ENCODE measurements around the gene PTPRG. TPM values are rescaled to one million over a fixed set of nuclear protein-coding genes. Genes with fewer than 3 reads are reported as not detected.
A peak's percentile ranks its signal among the peaks of the same experiment; 100 is the strongest.

The PTPRG gene
- total RNA-seq, 1 donor from 2014 or later = 25.2 TPM

DNA sequence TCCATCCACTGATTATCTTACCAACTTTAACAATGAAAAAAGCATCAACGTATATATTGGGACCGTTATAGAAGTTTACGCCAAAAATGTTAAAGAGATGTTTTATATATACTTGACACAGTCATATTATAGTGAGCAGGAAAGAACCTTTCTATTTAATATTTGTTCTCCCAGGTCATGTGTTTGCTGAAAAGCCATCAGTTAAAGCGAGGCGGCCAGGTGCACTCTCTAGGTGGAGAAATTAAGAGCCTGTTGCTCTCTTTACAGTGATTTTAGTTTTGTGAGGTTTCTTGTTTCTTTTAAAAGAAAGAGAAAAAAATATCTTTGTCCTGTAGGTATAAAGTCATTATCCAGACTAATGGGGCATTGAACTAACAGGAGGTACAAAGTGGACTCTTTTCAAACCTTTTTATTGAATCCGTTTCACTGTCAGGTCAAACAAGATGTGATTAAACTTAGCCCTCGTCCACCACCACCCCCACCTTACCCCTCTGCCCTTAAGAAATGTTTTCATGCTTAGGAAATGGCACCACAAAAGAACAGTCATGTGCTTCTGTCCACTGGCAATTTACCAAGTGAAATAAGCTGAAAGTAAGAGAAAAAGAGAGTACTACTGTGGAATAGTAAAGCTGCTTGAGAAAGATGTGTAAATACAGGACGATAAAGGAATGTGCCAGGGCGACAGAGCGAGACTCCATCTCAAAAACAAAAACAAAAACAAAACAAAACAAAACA, 279.9 kb downstream of the PTPRG start:
- TF ChIP-seq, protein P1, sequence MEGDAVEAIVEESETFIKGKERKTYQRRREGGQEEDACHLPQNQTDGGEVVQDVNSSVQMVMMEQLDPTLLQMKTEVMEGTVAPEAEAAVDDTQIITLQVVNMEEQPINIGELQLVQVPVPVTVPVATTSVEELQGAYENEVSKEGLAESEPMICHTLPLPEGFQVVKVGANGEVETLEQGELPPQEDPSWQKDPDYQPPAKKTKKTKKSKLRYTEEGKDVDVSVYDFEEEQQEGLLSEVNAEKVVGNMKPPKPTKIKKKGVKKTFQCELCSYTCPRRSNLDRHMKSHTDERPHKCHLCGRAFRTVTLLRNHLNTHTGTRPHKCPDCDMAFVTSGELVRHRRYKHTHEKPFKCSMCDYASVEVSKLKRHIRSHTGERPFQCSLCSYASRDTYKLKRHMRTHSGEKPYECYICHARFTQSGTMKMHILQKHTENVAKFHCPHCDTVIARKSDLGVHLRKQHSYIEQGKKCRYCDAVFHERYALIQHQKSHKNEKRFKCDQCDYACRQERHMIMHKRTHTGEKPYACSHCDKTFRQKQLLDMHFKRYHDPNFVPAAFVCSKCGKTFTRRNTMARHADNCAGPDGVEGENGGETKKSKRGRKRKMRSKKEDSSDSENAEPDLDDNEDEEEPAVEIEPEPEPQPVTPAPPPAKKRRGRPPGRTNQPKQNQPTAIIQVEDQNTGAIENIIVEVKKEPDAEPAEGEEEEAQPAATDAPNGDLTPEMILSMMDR (IDR thresholded peaks at IDR 0.05; ENCODE audit: insufficient read depth, low read length, poor library complexity, severe bottlenecking) = no peak
- Histone ChIP-seq H3K4me3 (ENCODE audit: low read depth, low read length) (no peak overlapping the region), H3K27me3 (ENCODE audit: control insufficient read depth, insufficient read depth, low read length) (no peaks in the 10 kb centered on the region), H3K36me3 (ENCODE audit: control insufficient read depth, insufficient read depth, low read length) (no peaks in the 10 kb centered on the region)
- peak; percentile 42 for DNase-seq (ENCODE audit: low read depth)

DNA sequence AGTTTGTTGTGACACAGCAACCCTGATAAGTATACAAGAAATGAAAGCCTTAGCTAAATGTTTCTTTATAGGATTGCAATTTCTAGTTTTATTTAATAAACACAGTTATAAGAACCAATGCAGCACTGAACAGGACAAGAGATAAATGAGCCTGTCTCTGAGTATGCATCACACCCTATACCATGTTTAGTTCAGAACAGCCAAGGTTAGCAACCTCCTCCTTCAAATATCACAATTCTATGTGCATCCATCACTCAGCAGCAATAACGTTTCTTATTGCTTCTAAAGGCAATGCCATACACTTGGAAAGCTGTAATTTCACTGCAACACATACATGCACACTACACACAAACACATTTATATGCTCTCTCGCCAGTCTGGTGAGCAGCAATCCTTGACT, 280.6 kb downstream of the PTPRG start:
- DNase-seq (ENCODE audit: low read depth) = no peak
- no peaks in the 10 kb centered on the region for H3K27me3 ChIP-seq (ENCODE audit: control insufficient read depth, insufficient read depth, low read length)
- TF ChIP-seq, protein P1 (IDR thresholded peaks at IDR 0.05; ENCODE audit: insufficient read depth, low read length, poor library complexity, severe bottlenecking) = no peak
- H3K36me3 ChIP-seq (ENCODE audit: control insufficient read depth, insufficient read depth, low read length) = no peaks in the 10 kb centered on the region
- no peak overlapping the region for H3K4me3 ChIP-seq (ENCODE audit: low read depth, low read length)

DNA sequence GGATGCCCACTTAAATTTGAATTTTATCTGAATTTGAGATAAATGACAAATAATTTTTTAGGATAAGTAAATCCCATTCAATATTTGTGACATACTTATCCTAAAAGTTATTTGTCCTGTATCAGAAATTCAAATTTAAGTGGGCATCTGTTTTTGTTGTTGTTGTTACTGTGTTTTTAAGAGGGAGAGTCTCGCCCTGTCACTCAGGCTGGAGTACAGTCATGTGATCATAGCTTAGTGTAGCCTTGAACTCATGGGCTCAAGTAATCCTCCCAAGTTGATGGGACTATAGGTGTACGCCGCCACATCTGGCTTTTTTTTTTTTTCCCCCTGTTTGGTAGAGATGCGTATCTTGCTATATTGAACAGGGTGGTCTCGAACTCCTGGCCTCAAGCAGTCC, 283.0 kb downstream of the PTPRG start:
- TF ChIP-seq, protein P1 (IDR thresholded peaks at IDR 0.05; ENCODE audit: insufficient read depth, low read length, poor library complexity, severe bottlenecking) = no peak
- no peaks in the 10 kb centered on the region for H3K36me3 ChIP-seq (ENCODE audit: control insufficient read depth, insufficient read depth, low read length)
- no peak for DNase-seq (ENCODE audit: low read depth)

DNA sequence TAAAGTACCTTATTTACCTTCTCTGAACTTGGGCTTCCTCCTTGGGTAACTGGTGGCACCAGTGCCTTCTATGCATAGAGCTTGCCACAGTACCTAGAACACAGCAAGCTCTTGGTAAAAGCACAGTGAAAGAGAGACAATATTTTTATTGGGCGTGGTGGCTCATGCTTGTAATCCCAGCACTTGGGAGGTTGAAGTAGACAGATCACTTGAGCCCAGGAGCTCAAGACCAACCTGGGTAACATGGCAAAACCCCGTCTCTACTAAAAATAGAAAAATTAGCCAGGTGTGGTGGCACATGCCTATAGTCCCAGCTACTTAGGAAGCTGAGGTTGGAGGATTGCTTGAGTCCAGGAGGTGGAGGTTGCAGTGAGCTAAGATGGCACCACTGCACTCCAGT, 285.1 kb downstream of the PTPRG start:
- TF ChIP-seq, protein P1 (IDR thresholded peaks at IDR 0.05; ENCODE audit: insufficient read depth, low read length, poor library complexity, severe bottlenecking) = no peak
- Histone ChIP-seq H3K36me3 (ENCODE audit: control insufficient read depth, insufficient read depth, low read length) (no peaks in the 10 kb centered on the region), H3K27me3 (ENCODE audit: control insufficient read depth, insufficient read depth, low read length) (no peaks in the 10 kb centered on the region)

More for the DNA sequence above, 283.0 kb downstream of the PTPRG start:
- Histone ChIP-seq H3K27me3 (ENCODE audit: control insufficient read depth, insufficient read depth, low read length) (no peaks in the 10 kb centered on the region), H3K4me3 (ENCODE audit: low read depth, low read length) (no peak overlapping the region)

DNA sequence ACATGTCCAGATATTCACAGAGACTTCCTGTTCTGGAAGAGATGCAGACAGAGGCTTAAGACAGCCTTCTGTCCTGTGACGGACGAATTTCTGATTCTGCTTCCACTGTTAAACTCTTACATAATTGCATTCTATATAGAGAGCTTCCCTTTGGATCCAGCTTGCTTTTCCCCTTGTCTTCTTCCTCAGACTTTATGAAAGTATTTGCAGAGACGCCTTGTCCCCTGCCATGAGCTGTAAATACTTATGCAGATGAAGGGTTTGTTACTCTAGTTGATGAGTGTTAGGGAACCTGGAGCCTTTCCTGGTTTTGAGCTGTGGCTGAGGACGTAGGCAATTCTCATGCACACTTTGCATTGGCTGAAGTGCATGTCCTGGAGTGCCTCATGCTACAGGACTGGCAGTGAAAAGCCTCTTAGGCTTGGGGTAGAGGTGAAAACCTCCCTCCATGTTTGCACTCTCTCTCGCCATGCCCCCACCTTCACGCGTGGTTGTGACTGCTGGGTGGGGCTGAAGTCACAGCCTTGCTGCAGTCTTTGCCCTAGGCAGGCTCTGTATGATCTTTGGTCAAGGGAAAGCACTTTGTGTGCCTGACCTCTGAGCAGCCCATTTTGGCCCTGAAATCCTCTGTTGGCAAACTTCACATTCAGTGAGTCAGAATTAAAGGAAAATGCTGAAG, 286.6 kb downstream of the PTPRG start:
- no peak for DNase-seq (ENCODE audit: low read depth)
- H3K36me3 ChIP-seq (ENCODE audit: control insufficient read depth, insufficient read depth, low read length) = no peaks in the 10 kb centered on the region
- H3K27me3 ChIP-seq (ENCODE audit: control insufficient read depth, insufficient read depth, low read length) = no peaks in the 10 kb centered on the region
- no peak overlapping the region for H3K4me3 ChIP-seq (ENCODE audit: low read depth, low read length)
- TF ChIP-seq, protein P1 (IDR thresholded peaks at IDR 0.05; ENCODE audit: insufficient read depth, low read length, poor library complexity, severe bottlenecking) = no peak

More for the DNA sequence above, 285.1 kb downstream of the PTPRG start:
- no peak overlapping the region for H3K4me3 ChIP-seq (ENCODE audit: low read depth, low read length)
- no peak for DNase-seq (ENCODE audit: low read depth)
